Effector CD8-positive, alpha-beta T cell (primary cell): ENCODE data around the gene CFAP99.
"Not testable (repeated sequence)": the region's sequence is repeated elsewhere in the genome, so short reads cannot be mapped to it uniquely, and the experiment has no call there.

ENCODE experiments used
- DNase-seq: peaks from one replicate; lab custom pipeline; 2025; lab: John Stamatoyannopoulos, UW
- total RNA-seq, 4 experiments: gene quantifications; one replicate each; lab custom pipeline; 2026; lab: John Stamatoyannopoulos, UW

Gene CFAP99
- total RNA-seq: 0.19 to 0.85 (median 0.40) reads per million in 4 experiments

DNA sequence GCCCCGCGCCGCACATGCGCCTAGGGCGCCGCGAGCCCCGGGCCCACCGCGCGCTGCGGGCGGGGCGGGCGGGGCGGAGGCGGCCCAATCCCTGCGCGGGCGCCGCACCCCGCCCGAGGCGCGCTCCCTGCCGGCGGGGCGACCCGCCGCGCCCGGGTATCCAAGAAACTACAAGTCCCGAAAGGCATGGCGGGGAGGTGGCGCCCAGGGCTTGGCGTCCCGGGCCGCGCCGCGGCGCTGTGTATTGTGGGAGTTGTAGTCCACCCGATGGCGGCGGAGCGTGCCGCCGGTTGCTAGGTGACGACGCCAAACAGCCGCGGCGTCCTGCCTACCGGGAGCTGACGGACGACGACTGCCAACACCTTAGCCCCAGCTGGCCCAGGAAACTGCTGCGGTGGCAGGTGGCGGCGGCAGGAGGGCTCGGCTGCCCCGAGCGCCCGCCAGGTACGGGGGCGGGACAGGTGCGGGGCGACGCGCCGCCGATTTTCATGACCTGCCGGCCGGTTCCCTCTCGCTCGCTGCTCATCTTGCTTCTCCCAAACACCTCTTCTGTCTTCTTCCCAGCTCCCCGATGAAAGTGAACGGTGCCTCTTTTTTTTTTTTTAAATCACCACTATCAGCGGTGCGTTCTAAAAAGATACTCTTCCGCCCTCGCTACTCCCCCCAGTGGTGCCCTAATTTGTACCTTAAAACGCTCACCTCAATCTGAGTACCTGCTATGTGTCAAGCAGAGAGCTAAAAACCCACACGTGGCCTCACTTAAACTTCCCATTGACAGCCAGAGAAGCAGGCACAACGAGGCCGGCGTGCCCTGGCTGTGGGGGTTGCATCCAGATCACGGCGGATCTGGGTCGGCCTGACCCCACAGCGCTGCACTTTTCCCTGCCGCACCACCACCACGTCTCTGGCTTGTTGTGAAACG lies at the start of gene CFAP99:
Gene CFAP99 (plus strand): TSS at position 306 of the 922 bp plus-strand sequence.
- DNase-seq: peak; percentile 95

DNA sequence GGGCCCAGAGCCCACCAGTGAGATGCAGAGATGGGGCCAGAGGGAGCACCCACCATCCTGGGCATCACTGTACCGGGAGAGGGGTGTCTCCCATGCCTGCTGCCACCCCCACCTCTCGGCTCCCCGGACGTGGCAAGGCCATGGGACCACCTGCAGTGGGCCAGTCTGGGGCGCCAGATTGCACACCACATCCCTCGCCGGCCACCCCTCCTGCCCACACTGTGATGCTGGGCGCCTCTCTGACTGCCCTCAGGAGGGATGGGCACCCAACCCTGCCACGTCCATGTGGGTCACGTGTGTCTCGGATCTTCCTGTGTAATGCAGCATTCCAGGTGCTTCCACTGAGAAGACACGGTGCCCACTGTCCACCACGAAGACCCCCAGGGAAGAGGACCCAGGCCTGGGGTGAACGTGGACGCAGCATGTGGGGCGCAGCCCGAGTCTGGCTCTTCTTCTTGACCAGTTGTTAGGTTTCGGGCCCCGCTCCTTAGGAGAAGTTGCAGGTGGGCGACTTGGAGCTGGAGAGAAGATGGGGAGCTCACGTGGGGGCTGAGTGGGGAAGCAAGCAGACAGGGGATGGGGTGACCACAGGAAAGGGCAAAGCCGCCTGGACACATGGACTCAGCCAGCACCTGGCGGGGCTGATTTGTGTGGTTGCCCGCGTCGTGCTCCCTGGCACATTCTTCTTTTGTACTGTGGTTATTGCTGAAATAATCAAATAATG lies 48.0 kb upstream of the CFAP99 start:
- no peak for DNase-seq

DNA sequence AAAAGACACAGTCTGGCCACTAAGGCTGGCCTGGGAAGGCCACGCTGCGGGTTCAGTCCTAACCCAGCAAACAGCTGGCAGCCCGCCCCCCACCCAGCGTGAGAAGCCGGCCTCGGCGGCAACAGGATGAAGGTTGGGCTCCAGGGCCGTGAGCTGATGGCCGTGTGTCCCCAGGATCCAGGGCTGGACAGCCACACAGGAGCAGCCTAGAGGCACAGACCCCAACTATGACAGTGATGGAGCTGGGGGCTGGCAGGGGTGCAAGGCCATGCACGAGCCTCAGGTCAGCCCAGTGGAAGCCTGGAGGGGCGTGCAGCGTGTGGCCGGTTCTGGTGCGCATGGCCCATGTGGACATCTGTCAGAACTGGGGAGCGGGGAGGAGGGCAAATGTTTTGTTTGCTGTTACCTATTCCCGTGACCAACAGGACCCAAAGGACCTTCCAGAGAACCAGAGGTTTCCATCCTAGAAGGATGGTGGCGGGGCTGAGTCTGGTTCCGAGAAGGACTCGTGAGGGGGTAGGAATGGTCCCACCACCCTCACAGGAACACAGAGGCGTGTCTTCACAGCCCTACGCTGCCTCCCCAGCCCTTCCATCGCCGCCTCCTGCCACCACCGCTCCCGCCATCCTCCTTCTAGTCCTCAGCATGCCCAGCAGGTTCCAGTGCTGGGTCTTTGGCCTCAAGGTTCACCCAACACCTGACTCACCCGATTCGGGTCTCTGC lies 46.8 kb upstream of the CFAP99 start:
- DNase-seq: no peak

DNA sequence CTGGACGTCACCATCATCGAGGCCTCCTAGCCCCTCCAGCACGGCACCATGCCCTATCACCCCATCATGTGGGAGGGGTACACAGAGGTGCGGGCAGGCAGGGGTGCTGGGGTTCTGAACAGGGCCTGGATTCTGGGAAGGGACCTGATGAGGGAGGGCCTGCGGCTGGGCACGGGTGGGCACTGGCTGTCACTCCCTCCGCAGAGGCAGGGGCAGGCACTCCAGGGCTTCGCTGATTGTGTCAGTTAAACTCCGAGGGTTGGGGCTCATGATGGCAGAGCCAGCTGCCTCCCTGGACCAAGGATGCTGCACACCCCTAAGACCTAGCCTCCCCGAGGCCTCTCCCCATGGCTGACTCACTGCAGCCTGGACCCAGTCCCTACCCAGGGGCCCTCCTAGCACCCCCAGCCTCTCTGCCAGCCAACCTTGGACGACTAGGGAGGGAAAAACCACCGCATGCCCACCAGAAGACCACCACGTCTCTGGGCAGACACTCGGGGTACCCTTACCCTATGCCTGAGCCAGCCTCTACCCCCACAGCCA lies 46.2 kb upstream of the CFAP99 start:
- DNase-seq: no peak

DNA sequence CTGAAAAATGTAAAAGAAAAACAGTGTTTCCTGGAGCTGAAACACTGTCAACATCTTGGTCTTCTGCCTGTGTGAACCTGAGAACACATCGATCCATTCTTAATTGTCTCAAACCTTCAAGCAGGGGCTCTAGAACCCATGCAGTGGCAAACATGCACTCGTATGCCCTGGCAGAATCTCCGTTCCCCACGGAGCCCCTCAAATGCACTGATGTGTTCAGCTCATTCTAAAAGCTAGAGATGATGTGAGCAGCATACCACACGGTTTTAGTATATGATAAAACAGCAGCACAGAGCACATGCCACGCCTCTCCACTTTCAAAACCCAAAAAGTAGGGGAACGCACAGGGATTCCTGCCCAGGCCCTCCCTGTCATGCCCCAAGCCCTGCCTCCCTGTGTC lies 45.2 kb upstream of the CFAP99 start:
- DNase-seq: no peak

DNA sequence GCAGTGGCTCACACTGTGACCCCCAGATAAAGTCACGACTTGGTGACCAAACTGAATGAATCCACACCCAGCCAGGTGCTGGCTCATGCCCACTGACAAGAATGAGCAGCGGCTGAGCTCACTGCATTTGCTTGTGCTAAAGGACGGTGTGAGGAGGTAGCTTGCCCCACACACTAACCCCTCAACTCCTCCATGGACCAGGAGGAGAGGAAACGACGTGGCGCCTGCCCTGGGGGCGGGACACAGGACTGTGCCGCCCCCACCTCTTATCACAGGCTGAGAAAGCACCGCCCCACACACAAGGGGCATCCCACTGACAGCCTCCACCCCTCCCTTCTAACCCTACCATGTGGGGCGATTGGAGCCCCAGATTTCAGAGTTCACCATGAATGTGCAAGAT lies 43.3 kb upstream of the CFAP99 start:
- no peak for DNase-seq

DNA sequence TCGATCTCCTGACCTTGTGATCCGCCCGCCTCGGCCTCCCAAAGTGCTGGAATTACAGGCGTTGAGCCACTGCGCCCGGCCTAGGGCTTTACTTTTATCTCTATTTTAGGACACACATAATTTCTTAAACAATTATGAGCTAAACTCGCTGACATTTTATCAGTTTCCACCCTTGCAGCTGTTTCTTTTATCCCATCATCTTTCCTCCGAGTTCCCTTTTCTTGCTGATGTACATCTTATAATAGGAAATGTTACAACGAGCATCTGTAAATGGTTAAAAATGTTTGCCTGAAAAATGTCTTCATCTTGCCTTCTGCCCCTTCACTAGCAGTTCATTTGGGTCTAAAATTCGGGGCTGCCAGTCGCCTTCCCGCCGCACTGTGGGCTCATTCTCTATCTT lies 41.5 kb upstream of the CFAP99 start:
- DNase-seq: no peak

- DNase-seq: no peak
Observed at GRCh38 chr4:2378401-2378800, 40.4 kb upstream of the CFAP99 start.

- no peak for DNase-seq
Observed at GRCh38 chr4:2378898-2379297, 39.9 kb upstream of the CFAP99 start.

DNA sequence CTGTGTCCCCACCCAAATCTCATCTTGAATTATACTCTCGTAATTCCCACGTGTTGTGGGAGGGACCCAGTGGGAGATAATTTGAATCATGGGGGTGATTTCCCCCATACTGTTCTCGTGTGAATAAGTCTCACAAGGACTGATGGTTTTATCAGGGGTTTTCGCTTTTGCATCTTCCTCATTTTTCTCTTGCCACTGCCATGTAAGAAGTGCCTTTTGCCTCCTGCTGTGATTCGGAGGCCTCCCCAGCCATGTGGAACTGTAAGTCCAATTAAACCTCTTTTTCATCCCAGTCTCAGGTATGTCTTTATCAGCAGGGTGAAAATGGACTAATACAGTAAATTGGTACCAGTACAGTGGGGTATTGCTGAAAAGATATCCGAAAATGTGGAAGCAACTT lies 38.2 kb upstream of the CFAP99 start:
- not testable (repeated sequence) for DNase-seq

GRCh38 chr4:2382769-2383202 lies 36.0 kb upstream of the CFAP99 start:
- not testable (repeated sequence) for DNase-seq

DNA sequence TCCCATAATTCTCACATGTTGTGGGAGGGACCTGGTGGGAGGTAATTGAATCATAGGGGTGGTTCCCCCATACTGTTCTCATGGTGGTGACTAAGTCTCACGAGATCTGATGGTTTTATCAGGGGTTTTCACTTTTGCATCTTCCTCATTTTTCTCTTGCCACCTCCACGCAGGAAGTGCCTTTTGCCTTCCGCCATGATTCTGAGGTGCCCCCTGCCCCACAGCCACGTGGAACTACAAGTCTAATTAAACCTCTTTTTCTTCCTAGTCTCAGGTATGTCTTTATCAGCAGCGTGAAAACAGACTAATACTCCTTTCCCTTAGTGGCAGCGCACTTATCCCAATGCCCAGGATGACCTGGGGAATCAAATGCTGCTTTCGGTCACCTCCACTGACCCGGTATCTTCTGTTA lies 35.5 kb upstream of the CFAP99 start:
- DNase-seq: not testable (repeated sequence)

DNA sequence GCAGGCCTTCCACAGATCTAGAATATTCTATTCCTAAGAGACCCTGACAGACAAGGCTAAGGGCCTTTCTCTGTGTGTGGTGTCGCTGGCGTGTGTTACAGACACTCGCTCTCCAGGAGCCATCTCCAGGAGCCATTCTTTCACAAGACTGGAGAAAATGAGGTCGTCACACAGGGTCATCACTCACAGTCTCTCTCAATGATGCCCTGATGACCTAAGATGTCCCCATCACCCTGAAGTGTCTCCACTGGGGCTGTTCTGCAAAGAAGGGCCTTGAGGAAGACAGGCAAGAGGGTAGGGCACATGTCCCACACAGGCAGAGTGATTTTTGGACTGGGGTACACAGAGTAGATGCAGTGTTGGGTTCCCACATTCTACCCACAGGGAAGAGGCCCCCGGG lies 35.0 kb upstream of the CFAP99 start:
- no peak for DNase-seq

GRCh38 chr4:2384245-2384644 lies 34.5 kb upstream of the CFAP99 start:
- DNase-seq: no peak

GRCh38 chr4:2385516-2385915 lies 33.2 kb upstream of the CFAP99 start:
- no peak for DNase-seq

DNA sequence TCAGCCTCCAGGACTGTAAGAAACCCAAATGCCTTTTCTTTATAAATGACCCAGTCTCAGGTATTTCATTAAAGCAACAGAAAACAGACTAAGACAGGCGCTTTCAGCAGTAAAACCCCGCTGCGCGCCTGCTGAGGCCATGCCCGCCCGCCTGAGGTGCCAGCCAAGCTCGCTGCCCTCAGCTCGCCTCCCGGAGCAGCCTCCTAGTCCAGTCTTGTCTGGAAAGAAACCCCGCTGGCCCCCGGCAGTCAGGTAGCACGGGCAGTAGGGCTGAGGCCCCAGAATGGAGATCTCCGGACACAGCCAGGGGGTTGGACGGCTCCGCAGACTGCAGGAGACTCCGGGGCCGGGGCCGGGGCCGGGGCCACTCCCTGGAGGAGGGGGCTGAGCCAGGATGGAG lies 32.0 kb upstream of the CFAP99 start:
- DNase-seq: no peak

DNA sequence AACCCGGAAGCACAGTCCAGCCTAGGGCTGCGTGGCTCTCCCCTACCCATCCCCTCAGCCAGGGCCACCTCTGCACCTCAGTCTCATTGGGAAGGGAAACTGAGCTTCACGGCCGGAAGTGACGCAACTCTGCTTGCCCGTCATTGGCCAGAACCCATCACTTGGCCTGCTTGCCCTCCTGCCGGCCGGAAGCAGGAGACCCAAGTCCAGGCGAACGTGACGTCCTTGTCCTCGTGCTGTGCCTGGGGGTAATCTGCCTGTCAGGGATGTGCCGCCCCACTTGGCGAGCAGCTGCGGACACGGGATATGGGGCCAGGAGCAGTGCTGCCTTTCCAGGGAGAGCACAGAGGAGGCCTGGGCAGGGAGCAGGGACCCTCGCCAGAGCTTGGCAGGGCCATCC lies 31.5 kb upstream of the CFAP99 start:
- no peak for DNase-seq

- DNase-seq: no peak
Observed at GRCh38 chr4:2387829-2388228, 30.9 kb upstream of the CFAP99 start.

DNA sequence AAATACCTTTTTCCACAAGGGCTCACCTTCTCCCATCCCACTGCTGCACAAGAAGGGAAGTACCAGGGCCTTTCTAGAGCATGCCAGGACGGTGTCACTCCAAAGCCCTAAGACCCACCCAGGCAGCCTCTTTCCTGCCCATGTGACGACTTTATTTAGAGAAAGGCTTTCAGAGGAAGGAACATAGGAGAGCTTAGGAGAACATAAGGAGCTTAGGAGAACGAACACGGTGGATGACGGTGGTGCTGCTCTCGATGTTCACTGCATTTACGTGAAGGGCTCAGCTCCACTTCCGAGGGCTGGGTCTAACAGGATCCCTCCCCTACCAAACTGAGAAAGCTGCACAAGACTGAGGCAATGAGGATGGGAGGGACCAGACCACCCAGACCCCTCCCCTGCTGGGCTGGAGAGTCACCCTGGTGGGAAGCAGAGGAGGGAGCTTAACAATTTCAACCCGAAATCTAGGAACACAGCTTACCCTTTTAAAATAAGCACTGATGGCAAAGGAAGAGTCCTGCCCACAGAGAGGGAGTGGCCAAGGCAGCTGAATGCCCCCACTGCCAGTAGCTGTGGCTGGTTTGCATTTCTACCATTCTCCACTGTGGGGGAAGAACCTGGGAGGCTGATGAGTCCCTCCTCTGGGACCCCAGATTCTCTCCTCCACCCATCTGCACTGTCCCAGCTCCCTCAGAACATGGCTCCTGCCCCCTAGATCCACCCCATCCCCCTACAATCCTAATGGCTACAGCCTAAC lies 30.1 kb upstream of the CFAP99 start:
- no peak for DNase-seq

GRCh38 chr4:2389691-2390090 lies 29.1 kb upstream of the CFAP99 start:
- no peak for DNase-seq

DNA sequence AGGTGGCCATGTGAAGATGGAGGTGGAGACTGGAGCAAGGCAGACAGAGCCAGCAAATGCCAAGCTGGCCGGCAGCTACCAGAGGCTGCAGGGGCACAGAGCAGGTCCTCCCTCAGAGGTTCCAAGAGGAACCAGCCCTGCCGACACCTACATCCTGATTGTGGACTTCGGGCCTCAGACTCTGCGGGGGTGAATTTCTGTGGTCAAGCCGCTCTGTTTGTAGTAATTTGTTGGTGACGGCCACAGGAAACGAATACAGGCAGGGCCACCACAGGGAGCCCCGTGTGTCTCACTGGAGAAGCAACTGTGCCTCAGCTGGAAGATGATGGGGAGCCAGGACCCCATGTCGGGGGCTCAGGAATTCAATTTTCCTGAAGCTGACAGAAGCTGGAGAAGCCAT lies 28.6 kb upstream of the CFAP99 start:
- no peak for DNase-seq
